Measurements from ENCODE around the gene IMMP1L. TPM values are rescaled to one million over a fixed set of nuclear protein-coding genes. Genes with fewer than 3 reads are reported as not detected.

The IMMP1L gene
- total and polyA plus RNA-seq, 2 of the 8 experiments (the other 6 are each of a cell fraction or from before 2014, with no cell fraction given), result 27.4 to 47.7 TPM

GRCh38 chr11:31478223-31478590 lies 31.2 kb downstream of the IMMP1L start:
- 88% methylated on average over 2 of the region's 2 CpGs; no CpG with 5 or more reads in 1 of the 2 experiments for WGBS, 2 experiments (ENCODE audit: extremely low coverage in 1 of 2, insufficient coverage in 1 of 2, insufficient read length in 1 of 2, insufficient replicate concordance in 2 of 2, low coverage in 1 of 2, low lambda C conversion rate in 2 of 2, missing lambda C conversion rate in 1 of 2)
- Histone ChIP-seq H3K79me2 (ENCODE audit: control insufficient read depth in 1 of 2, insufficient read depth in 2 of 2, low read length in 2 of 2) (peaks cover 0 to 31% of the 10 kb centered on the region in 2 experiments; a peak in 2 of 4 replicates), H3K56ac (replicated peaks; ENCODE audit: insufficient read length, low read depth, low read length) (no peak overlapping the region), H3K4ac (replicated peaks; ENCODE audit: insufficient read length, low read depth, low read length) (no peak overlapping the region), H2BK120ac (replicated peaks; ENCODE audit: low read depth, low read length) (no peak overlapping the region), H3K4me3 (ENCODE audit: extremely low read depth in 1 of 4, insufficient read depth in 2 of 4, low read depth in 3 of 4, low read length in 4 of 4) (no peak overlapping the region), H3K4me2 (ENCODE audit: insufficient read depth in 1 of 2, low read depth in 2 of 2, low read length in 2 of 2) (no peak overlapping the region), H2BK15ac (ENCODE audit: low read length) (no peak overlapping the region), H3K14ac (ENCODE audit: insufficient read length) (no peak overlapping the region), H3K23ac (ENCODE audit: insufficient read length) (no peak overlapping the region), H3K36me3 (ENCODE audit: control insufficient read depth in 2 of 4, insufficient read depth in 4 of 4, low read length in 3 of 4) (no peaks in the 10 kb centered on the region; a peak in 1 of 8 replicates), H4K5ac (ENCODE audit: insufficient read length, low read depth, low read length) (no peak overlapping the region), H4K91ac (replicated peaks; ENCODE audit: insufficient read length, low read length) (no peak overlapping the region), H3K9me3 (ENCODE audit: insufficient read depth in 2 of 2, low read depth in 1 of 2, low read length in 1 of 2) (no peaks in the 10 kb centered on the region), H3K27ac (ENCODE audit: low read depth, low read length) (no peak overlapping the region), H2AFZ (ENCODE audit: low read length) (no peak overlapping the region), H4K20me1 (replicated peaks in 1 of 2; ENCODE audit: control insufficient read depth in 1 of 2, insufficient read depth in 2 of 2, low read length in 2 of 2) (no peaks in the 10 kb centered on the region), H3K23me2 (ENCODE audit: low read depth, low read length) (no peaks in the 10 kb centered on the region), H3K79me1 (ENCODE audit: low read depth, low read length) (no peaks in the 10 kb centered on the region), H3K9ac (replicated peaks in 1 of 4; ENCODE audit: extremely low read depth in 1 of 4, low read depth in 3 of 4, low read length in 3 of 4) (no peak overlapping the region), H2BK20ac (ENCODE audit: low read length) (no peak overlapping the region), H3K18ac (ENCODE audit: extremely low read depth, low read length) (no peak overlapping the region), H3K27me3 (replicated peaks in 1 of 4; ENCODE audit: control insufficient read depth in 3 of 4, extremely low read depth in 1 of 4, insufficient read depth in 3 of 4, low read length in 3 of 4) (no peaks in the 10 kb centered on the region), H2BK5ac (ENCODE audit: low read depth, low read length) (no peak overlapping the region), H3K4me1 (replicated peaks in 1 of 4; ENCODE audit: control insufficient read depth in 3 of 4, insufficient read depth in 4 of 4, low read length in 3 of 4) (no peaks in the 10 kb centered on the region), H2AK5ac (ENCODE audit: low read depth, low read length) (no peak overlapping the region), H2BK12ac (ENCODE audit: low read depth, low read length) (no peak overlapping the region), H4K8ac (ENCODE audit: extremely low read depth, insufficient read depth, low read length) (no peak overlapping the region)
- FAIRE-seq (no peak), DNase-seq (ENCODE audit: low read depth in 1 of 2, low spot score in 2 of 2) (no peak)
- TF ChIP-seq, protein P1, sequence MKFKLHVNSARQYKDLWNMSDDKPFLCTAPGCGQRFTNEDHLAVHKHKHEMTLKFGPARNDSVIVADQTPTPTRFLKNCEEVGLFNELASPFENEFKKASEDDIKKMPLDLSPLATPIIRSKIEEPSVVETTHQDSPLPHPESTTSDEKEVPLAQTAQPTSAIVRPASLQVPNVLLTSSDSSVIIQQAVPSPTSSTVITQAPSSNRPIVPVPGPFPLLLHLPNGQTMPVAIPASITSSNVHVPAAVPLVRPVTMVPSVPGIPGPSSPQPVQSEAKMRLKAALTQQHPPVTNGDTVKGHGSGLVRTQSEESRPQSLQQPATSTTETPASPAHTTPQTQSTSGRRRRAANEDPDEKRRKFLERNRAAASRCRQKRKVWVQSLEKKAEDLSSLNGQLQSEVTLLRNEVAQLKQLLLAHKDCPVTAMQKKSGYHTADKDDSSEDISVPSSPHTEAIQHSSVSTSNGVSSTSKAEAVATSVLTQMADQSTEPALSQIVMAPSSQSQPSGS (IDR thresholded peaks at IDR 0.05; ENCODE audit: low read length), result no peak
- TF ChIP-seq MAFK (IDR thresholded peaks at IDR 0.05; ENCODE audit: low read depth, low read length) (no peak), CBX8 (IDR thresholded peaks at IDR 0.05; ENCODE audit: borderline replicate concordance, low read depth, low read length) (no peak), POLR2AphosphoS5 (IDR thresholded peaks at IDR 0.05; ENCODE audit: low read depth, low read length) (no peak), BCL11A (IDR thresholded peaks at IDR 0.05; ENCODE audit: low read depth in 2 of 2, low read length in 2 of 2) (no peak), YY1 (IDR thresholded peaks at IDR 0.05; ENCODE audit: low read depth, low read length) (no peak), CBX5 (IDR thresholded peaks at IDR 0.05; ENCODE audit: low read depth, low read length) (no peak), HDAC6 (IDR thresholded peaks at IDR 0.05; ENCODE audit: low read depth, low read length) (no peak), CEBPB (IDR thresholded peaks at IDR 0.05; ENCODE audit: low read depth, low read length) (no peak), E2F6 (IDR thresholded peaks at IDR 0.05) (no peak), JUND (IDR thresholded peaks at IDR 0.05; ENCODE audit: low read length) (no peak)
- ChIA-PET POLR2A (ENCODE audit: partially characterized antibody) (no interaction called here), CTCF (ENCODE audit: partially characterized antibody) (interaction anchor here (1.2 to 2.0 kb wide), 3 partner anchors 9 to 480 kb away, joined by 3 to 9 read pairs (median 5); no protein-coding TSS in a partner anchor)

All from H1 (cell line).